Activated CD4-positive, CD25-positive, alpha-beta regulatory T cell treated with anti-CD3 and anti-CD28 coated beads, Interleukin-2, amount 50 U/mL, for 24 hours (primary cell): ENCODE results near the gene MAPK14.
"Not testable (repeated sequence)": the region's sequence is repeated elsewhere in the genome, so short reads cannot be mapped to it uniquely, and the experiment has no call there.

ENCODE experiments used
- ATAC-seq, 2 donors: fragments of 150-1000 bp; cut with Tn5 transposase; one replicate each; pipeline ENCODE4 v1.10.0; 2021; ENCODE audit warnings: mild to moderate bottlenecking in 1 of 2, moderate library complexity in 1 of 2

The MAPK14 gene

GRCh38 chr6:36123270-36124139, 95.9 kb downstream of the MAPK14 start:
- ATAC-seq: peak; percentile 63 to 72

- ATAC-seq: not testable (repeated sequence)
These were observed 96.7 kb downstream of the MAPK14 start for GRCh38 chr6:36124346-36124745.

DNA sequence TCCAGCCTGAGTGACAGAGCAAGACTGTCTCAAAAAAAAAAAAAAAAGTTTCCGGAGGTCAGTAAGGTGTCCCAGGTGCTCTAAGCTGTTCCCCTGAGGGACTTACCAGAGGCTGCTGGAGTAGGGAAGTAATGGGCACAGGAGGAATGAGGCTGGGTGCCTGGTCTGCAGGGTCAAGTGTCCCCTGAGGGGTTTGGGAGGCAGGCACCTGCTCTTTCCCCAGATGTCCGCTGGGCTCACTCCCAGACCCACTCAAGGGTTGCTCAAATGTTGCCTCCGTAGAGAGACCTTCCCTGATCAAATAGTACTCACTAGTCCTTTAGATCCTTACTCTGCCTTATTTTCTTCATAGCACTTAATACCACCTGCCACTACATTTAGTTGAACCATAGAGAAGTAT, 97.3 kb downstream of the MAPK14 start:
- ATAC-seq: no peak

DNA sequence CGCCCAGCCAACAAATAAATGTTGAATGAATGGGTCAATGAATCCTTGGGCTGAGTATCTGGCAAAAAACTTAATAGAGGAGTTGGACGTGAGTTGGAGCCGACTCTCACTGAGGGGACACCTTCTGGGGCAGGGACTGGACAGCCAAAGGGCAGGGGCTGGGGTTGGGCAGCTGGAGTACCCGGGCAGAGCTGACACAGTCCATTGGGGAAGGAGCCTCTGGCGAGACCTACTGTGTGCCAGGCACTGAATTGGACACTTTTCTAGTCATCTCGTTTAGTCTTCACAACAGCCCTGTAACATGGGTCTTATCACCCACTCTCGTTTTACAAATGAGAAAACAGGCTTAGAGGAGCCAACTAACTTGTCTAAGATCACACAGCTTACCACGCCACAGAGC, 98.0 kb downstream of the MAPK14 start:
- ATAC-seq: no peak

DNA sequence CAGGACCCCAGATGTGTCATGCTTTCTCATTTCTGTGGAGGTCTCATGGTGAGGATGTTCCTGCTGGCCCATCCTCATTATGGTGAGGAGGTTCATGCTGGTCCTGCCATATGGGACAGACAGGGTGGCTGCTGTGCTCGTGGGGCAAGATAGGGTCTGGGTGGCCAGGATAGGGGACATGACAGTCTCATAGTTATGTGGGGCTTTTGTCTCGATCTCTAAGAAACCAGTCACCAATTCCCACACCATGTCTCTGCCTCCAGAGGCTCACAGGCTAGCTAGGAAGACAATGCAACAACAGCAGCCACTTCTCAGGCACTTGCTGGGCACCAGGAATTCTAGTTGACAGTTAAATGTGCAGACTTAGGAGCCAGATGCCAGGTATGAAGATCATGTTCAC, 98.5 kb downstream of the MAPK14 start:
- ATAC-seq: no peak

DNA sequence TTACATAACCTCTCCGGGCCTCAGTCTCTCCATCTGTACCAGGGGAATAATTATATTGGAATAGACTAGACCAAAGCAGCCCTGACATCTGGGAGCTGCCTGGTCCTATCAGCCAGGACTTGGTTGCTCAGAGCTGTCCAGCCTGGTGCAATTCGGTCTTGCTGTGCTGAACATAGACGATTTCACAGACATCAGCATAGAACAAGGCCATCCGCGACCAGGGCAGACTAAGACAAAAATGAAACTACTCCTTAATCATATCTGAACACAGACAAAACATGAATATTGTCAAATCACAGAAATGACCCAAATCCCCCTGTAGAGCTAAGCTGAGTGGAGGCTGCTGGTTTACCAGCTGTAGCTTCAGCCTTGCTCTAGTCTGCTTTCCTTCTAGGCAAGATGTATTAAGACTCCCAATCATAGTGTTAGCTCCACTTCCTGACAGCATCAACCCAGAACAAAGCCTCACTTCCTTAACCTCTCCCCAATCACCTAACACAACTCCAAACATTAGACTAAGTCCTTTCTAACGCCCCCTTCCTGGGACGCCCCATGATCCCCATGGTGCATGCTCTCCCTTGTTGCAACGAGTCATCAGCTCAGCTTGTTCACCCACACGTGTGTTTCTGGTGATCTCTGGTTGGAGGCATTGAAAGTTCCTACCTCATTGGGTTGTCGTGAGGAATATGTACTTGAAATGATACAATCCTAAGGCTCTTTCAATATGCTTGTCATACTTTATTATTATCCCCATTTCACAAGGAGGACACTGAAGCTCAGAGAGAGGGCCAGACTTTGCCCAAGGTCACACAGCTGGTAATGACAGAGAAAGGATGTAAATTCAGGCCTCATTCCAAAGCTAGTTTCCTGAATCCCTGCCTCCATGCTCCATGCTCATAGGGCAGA, 99.2 kb downstream of the MAPK14 start:
- peak in 1 of 2 donors; percentile 6 for ATAC-seq

DNA sequence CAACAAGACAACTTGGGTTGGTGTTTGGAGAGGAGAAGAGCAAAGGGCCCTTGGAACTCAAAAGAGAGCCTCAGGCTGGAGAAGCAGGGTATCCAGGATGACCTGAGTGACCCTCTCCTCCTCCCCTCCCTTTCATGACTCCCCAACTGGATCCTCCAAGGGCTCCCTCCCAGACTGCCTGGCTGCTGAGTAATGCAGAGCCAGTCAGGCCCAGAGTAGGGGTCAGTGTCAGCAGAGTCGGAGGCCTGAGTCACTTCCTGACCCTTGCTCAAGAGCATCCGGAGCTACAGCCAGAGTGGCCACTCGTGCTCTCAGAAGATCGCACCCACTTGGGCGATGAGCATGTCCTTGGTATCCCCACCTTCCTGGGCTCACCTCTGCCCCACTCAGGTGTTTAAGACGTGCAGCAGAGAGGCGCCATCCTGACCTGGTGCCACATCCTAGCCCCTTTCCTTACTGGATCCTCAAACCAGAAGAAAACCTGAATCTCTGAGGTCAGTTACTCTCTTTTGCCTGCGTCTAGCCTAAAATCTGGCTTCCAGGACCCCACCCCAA, 99.9 kb downstream of the MAPK14 start:
- ATAC-seq: no peak

- ATAC-seq: no peak
These were observed 100.5 kb downstream of the MAPK14 start for GRCh38 chr6:36128073-36128472.

GRCh38 chr6:36128793-36129192, 101.2 kb downstream of the MAPK14 start:
- ATAC-seq: no peak

DNA sequence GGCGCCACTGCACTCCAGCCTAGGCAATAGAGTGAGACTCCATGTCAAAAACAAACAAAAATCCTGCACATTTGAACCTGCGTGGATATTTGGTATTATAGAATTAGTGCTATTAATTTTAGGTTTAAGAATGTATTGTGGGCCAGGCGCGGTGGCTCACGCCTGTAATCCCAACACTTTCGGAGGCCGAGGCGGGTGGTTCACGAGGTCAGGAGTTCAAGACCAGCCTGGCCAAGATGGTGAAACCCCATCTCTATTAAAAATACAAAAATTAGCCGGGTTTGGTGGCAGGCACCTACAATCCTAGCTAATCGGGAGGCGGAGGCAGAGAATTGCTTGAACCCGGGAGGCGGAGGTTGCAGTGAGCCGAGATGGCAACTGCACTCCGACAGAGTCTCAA, 101.7 kb downstream of the MAPK14 start:
- not testable (repeated sequence) for ATAC-seq

DNA sequence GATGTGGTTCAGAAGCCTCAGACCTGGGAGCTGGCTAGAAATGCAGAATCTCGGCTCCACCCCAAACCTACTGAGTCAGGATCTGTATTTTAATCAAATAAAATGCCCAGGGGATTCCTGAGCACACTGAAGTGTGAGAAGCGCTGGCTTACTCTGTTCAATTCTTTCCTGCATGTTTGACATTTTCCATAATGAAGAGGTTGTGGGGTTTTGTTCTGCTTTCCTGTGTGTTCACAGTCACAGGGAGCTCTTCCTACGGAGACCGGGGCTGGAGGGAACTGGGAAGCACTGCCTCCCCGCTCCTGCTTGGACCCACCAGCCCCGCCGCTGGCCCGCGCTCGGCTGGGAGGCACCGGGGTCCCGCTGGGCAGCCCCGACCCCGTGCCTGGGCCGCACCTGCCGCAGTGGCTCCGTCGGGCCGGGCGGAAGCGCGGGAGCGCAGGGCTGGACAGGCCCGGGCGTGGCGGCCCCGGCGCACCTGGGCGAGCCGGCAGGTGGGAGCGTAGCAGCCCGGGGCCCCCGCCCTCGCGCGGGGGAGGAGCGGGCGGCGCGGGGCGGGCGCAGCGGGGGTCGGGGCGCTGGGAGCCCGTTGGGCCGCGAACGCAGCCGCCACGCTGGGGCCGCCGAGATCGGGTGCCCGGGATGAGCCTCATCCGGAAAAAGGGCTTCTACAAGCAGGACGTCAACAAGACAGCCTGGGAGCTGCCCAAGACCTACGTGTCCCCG, 102.5 kb downstream of the MAPK14 start, which contains the start of gene MAPK13:
Gene MAPK13 (plus strand): TSS at position 573 of the 726 bp plus-strand sequence. CDS start 70 bp downstream, at position 643.
- ATAC-seq: peak in 1 of 2 donors; percentile 15

DNA sequence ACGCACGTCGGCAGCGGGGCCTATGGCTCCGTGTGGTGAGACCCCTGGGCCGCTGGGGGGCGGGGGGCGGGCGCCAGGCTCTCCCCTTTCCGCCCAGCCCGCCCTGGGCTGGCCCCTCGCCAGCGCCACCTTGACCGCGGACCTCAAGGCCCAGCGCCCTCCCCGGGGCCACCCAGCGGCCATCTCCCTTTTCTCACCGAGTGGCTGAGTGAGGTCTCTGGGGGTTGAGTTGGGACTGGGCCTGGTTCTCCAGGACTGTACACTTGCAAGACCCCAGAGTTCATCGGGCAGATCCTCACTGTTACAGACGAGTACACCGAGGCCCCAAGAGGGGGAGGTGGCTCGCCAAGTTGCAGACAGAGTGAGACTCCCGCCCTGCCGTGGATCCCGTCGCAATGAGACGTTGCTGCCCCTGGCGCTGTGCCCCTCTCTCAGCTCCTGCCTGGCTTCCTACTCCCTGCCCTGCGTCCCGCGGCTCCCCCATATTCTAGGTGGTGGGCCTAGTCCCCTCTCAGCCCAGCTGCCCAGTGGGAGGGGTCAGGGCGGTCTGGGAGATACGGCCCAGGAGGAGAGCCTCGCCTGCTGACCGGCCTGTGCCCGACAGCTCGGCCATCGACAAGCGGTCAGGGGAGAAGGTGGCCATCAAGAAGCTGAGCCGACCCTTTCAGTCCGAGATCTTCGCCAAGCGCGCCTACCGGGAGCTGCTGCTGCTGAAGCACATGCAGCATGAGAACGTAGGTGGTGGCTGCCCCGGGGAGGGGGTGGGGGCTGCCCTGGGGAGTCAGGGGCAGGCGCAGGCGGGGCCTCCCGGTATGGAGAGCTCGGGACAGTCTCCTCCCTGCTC, 103.3 kb downstream of the MAPK14 start:
- peak; percentile 62 to 66 for ATAC-seq

DNA sequence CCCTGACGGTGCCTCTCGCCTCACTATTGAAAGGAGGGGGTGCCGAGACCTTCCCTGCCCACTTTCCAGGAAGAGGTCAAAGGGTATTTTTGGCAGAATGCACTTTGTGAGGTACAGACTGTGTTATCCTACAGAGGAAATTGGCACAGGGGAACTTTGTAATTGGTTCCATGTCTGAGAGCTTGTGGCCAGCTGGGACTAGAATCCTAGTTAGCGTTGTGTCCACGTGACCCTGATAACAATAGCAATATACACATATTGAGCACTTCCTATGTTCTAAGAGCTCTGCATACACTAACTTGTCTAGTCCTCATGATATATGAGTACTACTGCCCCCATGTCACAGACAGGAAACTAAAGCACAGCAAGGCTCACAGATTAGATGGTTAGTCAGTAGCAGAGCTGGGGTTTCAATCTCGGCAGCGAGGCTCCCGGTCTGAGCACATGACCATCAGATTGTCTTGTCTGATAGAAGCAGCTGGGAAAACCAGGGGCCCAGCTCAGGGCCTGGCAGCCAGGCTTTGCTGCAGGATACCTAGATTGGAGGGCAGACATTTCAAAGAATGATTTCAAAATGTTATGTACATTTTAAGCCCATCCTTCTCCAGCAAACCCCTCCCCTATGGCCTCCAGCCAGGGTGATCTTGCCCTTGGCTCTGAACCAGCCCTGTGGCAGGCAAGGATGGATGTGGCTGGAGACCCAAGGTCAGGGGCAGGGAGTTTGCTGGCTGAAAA, 104.1 kb downstream of the MAPK14 start:
- peak; percentile 85 to 86 for ATAC-seq

DNA sequence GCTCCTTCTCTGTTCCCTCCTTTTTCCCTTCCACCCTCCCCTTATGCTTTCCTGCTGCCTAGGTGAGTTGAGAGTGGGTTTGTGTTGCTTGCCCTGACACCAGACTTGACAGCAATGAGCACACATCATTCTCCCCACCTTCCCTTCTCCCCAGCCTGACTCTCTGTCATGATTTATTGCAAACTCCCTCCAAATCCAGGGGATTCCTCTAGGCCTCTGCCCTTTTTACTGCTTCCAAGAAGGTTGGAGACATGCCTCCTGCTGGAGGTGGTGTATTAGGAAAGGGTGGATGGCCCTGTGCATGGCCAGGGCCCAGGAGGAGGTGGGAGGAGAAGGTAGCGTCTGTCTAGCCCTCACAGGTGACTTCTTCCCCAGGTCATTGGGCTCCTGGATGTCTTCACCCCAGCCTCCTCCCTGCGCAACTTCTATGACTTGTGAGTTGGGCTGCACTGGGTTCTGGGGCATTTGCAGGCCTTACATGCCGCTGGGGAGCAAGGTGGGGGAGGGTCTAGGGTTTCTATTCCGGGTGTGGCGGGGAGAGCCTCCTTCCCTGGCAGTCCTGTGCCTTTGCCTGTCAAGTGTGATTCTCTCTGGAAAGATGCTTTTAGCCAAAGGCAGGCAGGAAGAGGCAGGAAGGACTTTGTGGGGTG, 104.8 kb downstream of the MAPK14 start:
- no peak for ATAC-seq

GRCh38 chr6:36133148-36133547, 105.5 kb downstream of the MAPK14 start:
- no peak for ATAC-seq

DNA sequence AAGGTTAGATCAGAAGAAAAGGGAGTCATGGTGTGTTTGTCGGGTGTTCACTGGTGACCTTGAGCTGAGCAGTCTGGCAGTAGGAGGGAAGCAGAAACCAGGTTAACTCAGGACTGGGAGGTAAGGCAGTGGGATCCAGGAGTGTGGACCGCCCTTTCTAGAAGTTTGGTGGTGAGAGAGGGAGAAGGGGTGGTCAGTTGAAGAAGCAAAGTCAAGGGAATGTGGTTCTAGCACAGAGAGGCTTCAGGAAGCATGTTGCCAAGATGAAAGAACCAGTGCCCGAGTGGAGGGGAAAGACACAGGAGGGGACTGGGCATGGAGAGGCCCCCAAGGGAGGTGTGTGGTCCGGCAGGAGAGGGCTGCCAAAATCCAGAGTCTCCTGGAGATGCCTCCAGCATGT, 106.3 kb downstream of the MAPK14 start:
- ATAC-seq: no peak

GRCh38 chr6:36135053-36135731, 107.6 kb downstream of the MAPK14 start:
- ATAC-seq: no peak

GRCh38 chr6:36136034-36136433, 108.4 kb downstream of the MAPK14 start:
- ATAC-seq: no peak

- ATAC-seq: no peak
These were observed 108.9 kb downstream of the MAPK14 start for GRCh38 chr6:36136551-36136950.

DNA sequence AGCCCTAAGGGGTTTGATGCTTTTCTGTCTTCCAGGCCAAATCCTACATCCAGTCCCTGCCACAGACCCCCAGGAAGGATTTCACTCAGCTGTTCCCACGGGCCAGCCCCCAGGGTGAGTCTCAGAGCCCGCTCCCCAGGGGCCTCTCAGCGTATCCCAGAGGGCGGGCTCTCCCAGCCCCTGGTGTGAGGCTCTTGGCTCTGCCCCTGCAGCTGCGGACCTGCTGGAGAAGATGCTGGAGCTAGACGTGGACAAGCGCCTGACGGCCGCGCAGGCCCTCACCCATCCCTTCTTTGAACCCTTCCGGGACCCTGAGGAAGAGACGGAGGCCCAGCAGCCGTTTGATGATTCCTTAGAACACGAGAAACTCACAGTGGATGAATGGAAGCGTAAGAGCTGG, 111.1 kb downstream of the MAPK14 start:
- no peak for ATAC-seq
